Measurements from ENCODE around the gene OR1J1. TPM values are rescaled to one million over a fixed set of nuclear protein-coding genes. Genes with fewer than 3 reads are reported as not detected.

The OR1J1 gene
- total RNA-seq, 1 donor from 2014 or later: not detected

Other genes with a start within 250 kb of the OR1J1 start
- 6.0 TPM for gene LHX6, start 249.0 kb downstream of the OR1J1 start, total RNA-seq (ENCODE audit: unreplicated experiment)
- gene RBM18, start 213.1 kb downstream of the OR1J1 start, total RNA-seq (ENCODE audit: unreplicated experiment): 22.2 TPM
- 40.3 TPM for gene MRRF, start 213.0 kb downstream of the OR1J1 start, total RNA-seq (ENCODE audit: unreplicated experiment)
- 33.4 TPM for gene PTGS1, start 106.9 kb downstream of the OR1J1 start, total RNA-seq (ENCODE audit: unreplicated experiment)
- not detected for gene OR1J2, start 32.9 kb upstream of the OR1J1 start, total RNA-seq (ENCODE audit: unreplicated experiment)
- not detected for gene OR1J4, start 41.2 kb upstream of the OR1J1 start, total RNA-seq (ENCODE audit: unreplicated experiment)
- gene OR1N1, start 49.4 kb upstream of the OR1J1 start, total RNA-seq (ENCODE audit: unreplicated experiment): not detected
- gene OR1N2, start 75.2 kb upstream of the OR1J1 start, total RNA-seq (ENCODE audit: unreplicated experiment): not detected
- gene OR1L8, start 105.5 kb upstream of the OR1J1 start, total RNA-seq (ENCODE audit: unreplicated experiment): 0.13 TPM
- not detected for gene OR1Q1, start 136.8 kb upstream of the OR1J1 start, total RNA-seq (ENCODE audit: unreplicated experiment)
- gene OR1B1, start 179.7 kb upstream of the OR1J1 start, total RNA-seq (ENCODE audit: unreplicated experiment): not detected
- gene OR1L1, start 183.8 kb upstream of the OR1J1 start, total RNA-seq (ENCODE audit: unreplicated experiment): not detected
- gene OR1L3, start 197.2 kb upstream of the OR1J1 start, total RNA-seq (ENCODE audit: unreplicated experiment): not detected
- gene OR1L4, start 246.1 kb upstream of the OR1J1 start, total RNA-seq (ENCODE audit: unreplicated experiment): not detected

Data from endothelial cell (in vitro differentiated cells).